Measurements from ENCODE around the gene CHD2. TPM values are rescaled to one million over a fixed set of nuclear protein-coding genes. Genes with fewer than 3 reads are reported as not detected.

The CHD2 gene
- total RNA-seq, 1 experiment from 2014 or later: 63.3 TPM

DNA sequence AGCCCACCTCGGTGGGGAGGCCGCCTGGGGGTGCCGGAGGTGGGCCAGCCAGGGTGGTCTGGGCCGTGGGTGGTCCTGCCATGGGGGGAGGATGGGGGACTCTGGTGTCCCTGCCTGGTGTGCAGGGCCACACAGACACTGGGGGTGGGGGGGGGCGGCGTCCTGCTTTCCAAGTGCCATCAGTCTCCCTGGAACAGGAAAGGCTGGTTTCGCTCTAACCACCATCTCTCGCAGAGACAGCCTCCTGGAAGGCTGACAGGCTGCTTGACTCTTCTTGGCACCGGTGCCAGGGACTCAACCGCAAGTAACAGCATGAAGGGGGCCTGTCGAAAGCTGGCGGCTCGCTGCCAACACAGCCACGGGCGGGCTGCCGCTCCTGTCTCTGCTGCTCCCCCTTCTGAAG, 148.6 kb downstream of the CHD2 start:
- no peak overlapping the region for H3T11ph ChIP-seq (ENCODE audit: low read length)
- no CpG with 5 or more reads among the region's 16 CpGs for WGBS (ENCODE audit: extremely low coverage, insufficient read length, low lambda C conversion rate)
- no peak overlapping the region for H2BK12ac ChIP-seq (ENCODE audit: insufficient read length, low read depth, low read length)
- H3K4me2 ChIP-seq (ENCODE audit: insufficient read depth, insufficient read length, low read length): no peak overlapping the region
- Mint-ChIP-seq H3K4me1 (0 out of 4 replicates have a peak, but pooled peaks cover 0 to 3% of the 10 kb centered on the region in 2 experiments), H3K9me3 (peaks cover 11 to 13% of the 10 kb centered on the region in 2 experiments), H3K27ac (peak overlapping the region in 2 of 3 experiments; percentile 19 to 61; a peak in 1 of 7 replicates), H3K36me3 (ENCODE audit: insufficient read depth in 1 of 3, low read depth in 3 of 3) (peaks cover 68 to 99% (median 88%) of the 10 kb centered on the region in 3 experiments), H3K4me3 (no peak overlapping the region), H3K27me3 (ENCODE audit: low read depth) (no peaks in the 10 kb centered on the region)
- peaks cover 3% of the 10 kb centered on the region for H3K79me1 ChIP-seq (ENCODE audit: insufficient read depth, low read depth, low read length, poor library complexity, severe bottlenecking)
- no peak overlapping the region for H2AFZ ChIP-seq (ENCODE audit: low read length)
- peaks cover 7% of the 10 kb centered on the region for H3K9me3 ChIP-seq (ENCODE audit: control insufficient read depth, low read depth, low read length)
- no peak overlapping the region for H2AK5ac ChIP-seq (ENCODE audit: insufficient read length, low read length)
- peaks cover 6% of the 10 kb centered on the region for H4K20me1 ChIP-seq (ENCODE audit: control insufficient read depth, insufficient read depth, insufficient read length)
- H3K27ac ChIP-seq (ENCODE audit: insufficient read length, low read depth, low read length): no peak overlapping the region
- H4K91ac ChIP-seq (ENCODE audit: insufficient read length, low read depth, low read length): no peak overlapping the region
- no peak overlapping the region for H3K4ac ChIP-seq (ENCODE audit: low read depth, low read length)
- no peak overlapping the region for H4K5ac ChIP-seq (ENCODE audit: insufficient read length, low read depth, low read length)
- no peak overlapping the region for H3K18ac ChIP-seq (ENCODE audit: insufficient read length, low read depth, low read length)
- no peak overlapping the region for H2BK20ac ChIP-seq (ENCODE audit: low read depth, low read length, poor library complexity, severe bottlenecking)
- H2BK120ac ChIP-seq (ENCODE audit: low read depth, low read length, poor library complexity, severe bottlenecking): no peak overlapping the region
- TF ChIP-seq, protein P1, sequence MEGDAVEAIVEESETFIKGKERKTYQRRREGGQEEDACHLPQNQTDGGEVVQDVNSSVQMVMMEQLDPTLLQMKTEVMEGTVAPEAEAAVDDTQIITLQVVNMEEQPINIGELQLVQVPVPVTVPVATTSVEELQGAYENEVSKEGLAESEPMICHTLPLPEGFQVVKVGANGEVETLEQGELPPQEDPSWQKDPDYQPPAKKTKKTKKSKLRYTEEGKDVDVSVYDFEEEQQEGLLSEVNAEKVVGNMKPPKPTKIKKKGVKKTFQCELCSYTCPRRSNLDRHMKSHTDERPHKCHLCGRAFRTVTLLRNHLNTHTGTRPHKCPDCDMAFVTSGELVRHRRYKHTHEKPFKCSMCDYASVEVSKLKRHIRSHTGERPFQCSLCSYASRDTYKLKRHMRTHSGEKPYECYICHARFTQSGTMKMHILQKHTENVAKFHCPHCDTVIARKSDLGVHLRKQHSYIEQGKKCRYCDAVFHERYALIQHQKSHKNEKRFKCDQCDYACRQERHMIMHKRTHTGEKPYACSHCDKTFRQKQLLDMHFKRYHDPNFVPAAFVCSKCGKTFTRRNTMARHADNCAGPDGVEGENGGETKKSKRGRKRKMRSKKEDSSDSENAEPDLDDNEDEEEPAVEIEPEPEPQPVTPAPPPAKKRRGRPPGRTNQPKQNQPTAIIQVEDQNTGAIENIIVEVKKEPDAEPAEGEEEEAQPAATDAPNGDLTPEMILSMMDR (conservative IDR thresholded peaks at IDR 0.05): no peak
- no peaks in the 10 kb centered on the region for H3K79me2 ChIP-seq (ENCODE audit: insufficient read depth, low read length)
- no peak overlapping the region for H4K8ac ChIP-seq (replicated peaks; ENCODE audit: insufficient read length, low read depth, low read length)
- no peak overlapping the region for H2BK5ac ChIP-seq (ENCODE audit: insufficient read length, low read length)
- no peak overlapping the region for H3K9ac ChIP-seq (ENCODE audit: extremely low read depth, insufficient read length, low read length)
- no peak for DNase-seq
- no peaks in the 10 kb centered on the region for H3K27me3 ChIP-seq (ENCODE audit: insufficient read depth, low read length)
- H2BK15ac ChIP-seq (ENCODE audit: low read depth, low read length): no peak overlapping the region
- no peaks in the 10 kb centered on the region for H3K4me1 ChIP-seq (ENCODE audit: insufficient read depth, low read length)
- no peaks in the 10 kb centered on the region for H3K23me2 ChIP-seq (ENCODE audit: insufficient read length, low read depth, low read length, poor library complexity, severe bottlenecking)
- no peak overlapping the region for H3K14ac ChIP-seq (ENCODE audit: insufficient read depth, low read length)
- H3K56ac ChIP-seq (ENCODE audit: insufficient read length, low read depth, low read length): no peak overlapping the region
- H3K23ac ChIP-seq (ENCODE audit: insufficient read length, low read depth, low read length): no peak overlapping the region

Data from H9 (cell line).